Gastrocnemius medialis (tissue), 4 donors: ENCODE results near the gene TMEM185A.

Source experiments
- CTCF ChIP-seq, 5 experiments: fragments of 450-650 bp in 3 of 5; fragments of 200-600 bp in 2 of 5; sonication (generic) in 2 of 5; IDR thresholded peaks in 4 of 5; conservative IDR thresholded peaks in 1 of 5; 1 replicate in 4 of 5; 2 replicates in 1 of 5; pipeline ENCODE4 v1.5.1; 2016 to 2019; ENCODE audit warnings: antibody characterized with exemption in 5 of 5, mild to moderate bottlenecking in 3 of 5, moderate library complexity in 3 of 5
- POLR2A ChIP-seq, 2 donors: fragments of 450-650 bp; IDR thresholded peaks; one replicate each; pipeline ENCODE4 v1.6.1; 2017; ENCODE audit warnings: antibody characterized with exemption in 2 of 2, mild to moderate bottlenecking in 2 of 2, moderate library complexity in 2 of 2

- TF ChIP-seq CTCF (IDR thresholded peaks at IDR 0.05 in 4 of 5, conservative IDR thresholded peaks at IDR 0.05 in 1 of 5) (no peak), POLR2A (IDR thresholded peaks at IDR 0.05) (no peak)
Observed at GRCh38 chrX:149571770-149572169, 59.8 kb downstream of the TMEM185A start.
